ENCODE results near the gene C10orf105.

Gene C10orf105

GRCh38 chr10:71695502-71696476, 23.8 kb downstream of the C10orf105 start:
- Histone ChIP-seq H3K36me3 (ENCODE audit: control insufficient read depth in 2 of 2, insufficient read depth in 1 of 2, low read length in 2 of 2) (no peaks in the 10 kb centered on the region), H3K4me1 (ENCODE audit: control insufficient read depth, insufficient read depth, low read length) (no peaks in the 10 kb centered on the region), H3K9me3 (ENCODE audit: control insufficient read depth, insufficient read depth, low read depth, low read length) (no peaks in the 10 kb centered on the region), H3K4me3 (ENCODE audit: low read depth, low read length) (no peak overlapping the region), H3K27ac (ENCODE audit: extremely low read depth, low read depth, low read length) (no peak overlapping the region)
- no peak for TF ChIP-seq KLF8 (tag by site-specific recombination; IDR thresholded peaks at IDR 0.05)
- peak; percentile 57; the same call in 1 of the 2 replicates for TF ChIP-seq ZFHX2 (tag by site-specific recombination; conservative IDR thresholded peaks at IDR 0.05)
- no peak for TF ChIP-seq ZNF133 (tag by site-specific recombination; IDR thresholded peaks at IDR 0.05)
- peak; percentile 67; the same call in 1 of the 2 replicates for TF ChIP-seq ZSCAN16 (tag by site-specific recombination; IDR thresholded peaks at IDR 0.05)
- peak; percentile 71 for TF ChIP-seq EGR2 (tag by site-specific recombination; IDR thresholded peaks at IDR 0.05; ENCODE audit: low read depth)
- no peak for TF ChIP-seq ZNF302 (tag by site-specific recombination; IDR thresholded peaks at IDR 0.05; ENCODE audit: low read depth)
- peak; percentile 71 for TF ChIP-seq ZIC2 (tag by site-specific recombination; IDR thresholded peaks at IDR 0.05)
- no peak for TF ChIP-seq ZNF792 (tag by site-specific recombination; IDR thresholded peaks at IDR 0.05)
- peak; percentile 90 for TF ChIP-seq GLIS1 (tag by site-specific recombination; IDR thresholded peaks at IDR 0.05)
- CTCF ChIA-PET, result interaction anchor here (0.6 to 9.6 kb wide), 36 partner anchors 9 to 765 kb away, joined by 3 to 105 read pairs (median 5); partner anchors contain the start of genes SLC29A3 and VSIR
- POLR2A ChIA-PET, result interaction anchor here (1.1 kb wide), 1 partner anchor 319 kb away, joined by 3 read pairs; no protein-coding TSS in a partner anchor

- H3K4me3 ChIP-seq (ENCODE audit: low read depth, low read length), result no peak overlapping the region
- CTCF ChIA-PET, result interaction anchor here (0.6 to 9.6 kb wide), 5 partner anchors 13 to 378 kb away, joined by 3 to 105 read pairs (median 5); partner anchors contain the start of gene SLC29A3
Measured at GRCh38 chr10:71694567-71694968, 25.0 kb downstream of the C10orf105 start.

GRCh38 chr10:71694039-71694501, 25.5 kb downstream of the C10orf105 start:
- ChIA-PET CTCF (interaction anchor here (0.6 to 9.6 kb wide), 4 partner anchors 14 to 377 kb away, joined by 3 to 105 read pairs (median 31); partner anchors contain the start of gene SLC29A3), POLR2A (no interaction called here)
- TF ChIP-seq ZNF600 (tag by site-specific recombination; IDR thresholded peaks at IDR 0.05), result no peak
- no peak for TF ChIP-seq ZNF792 (tag by site-specific recombination; IDR thresholded peaks at IDR 0.05)
- TF ChIP-seq ZNF366 (tag by site-specific recombination; conservative IDR thresholded peaks at IDR 0.05), result 0 out of 2 replicates have a peak, but pooled peaks have one; percentile 25
- Histone ChIP-seq H3K4me3 (ENCODE audit: low read depth, low read length) (no peak overlapping the region), H3K36me3 (ENCODE audit: control insufficient read depth in 2 of 2, insufficient read depth in 1 of 2, low read length in 2 of 2) (no peaks in the 10 kb centered on the region), H3K27ac (ENCODE audit: extremely low read depth, low read depth, low read length) (no peak overlapping the region), H3K4me1 (ENCODE audit: control insufficient read depth, insufficient read depth, low read length) (no peaks in the 10 kb centered on the region), H3K9me3 (ENCODE audit: control insufficient read depth, insufficient read depth, low read depth, low read length) (no peaks in the 10 kb centered on the region)

More at GRCh38 chr10:71694567-71694968, 25.0 kb downstream of the C10orf105 start:
- TF ChIP-seq PRDM4 (tag by site-specific recombination; IDR thresholded peaks at IDR 0.05), result no peak
- TF ChIP-seq REPIN1 (tag by site-specific recombination; IDR thresholded peaks at IDR 0.05; ENCODE audit: low read depth), result no peak
- peak; percentile 33; the same call in 1 of the 2 replicates for TF ChIP-seq ZNF146 (tag by site-specific recombination; IDR thresholded peaks at IDR 0.05)
- TF ChIP-seq ZNF585B (tag by site-specific recombination; IDR thresholded peaks at IDR 0.05), result no peak
- no peak for TF ChIP-seq ZNF221 (tag by site-specific recombination; IDR thresholded peaks at IDR 0.05; ENCODE audit: borderline replicate concordance)
- TF ChIP-seq ZNF555 (tag by site-specific recombination; conservative IDR thresholded peaks at IDR 0.05), result no peak
- no peaks in the 10 kb centered on the region for H3K4me1 ChIP-seq (ENCODE audit: control insufficient read depth, insufficient read depth, low read length)
- H3K27ac ChIP-seq (ENCODE audit: extremely low read depth, low read depth, low read length), result no peak overlapping the region
- no peaks in the 10 kb centered on the region for H3K36me3 ChIP-seq (ENCODE audit: control insufficient read depth in 2 of 2, insufficient read depth in 1 of 2, low read length in 2 of 2)
- H3K9me3 ChIP-seq (ENCODE audit: control insufficient read depth, insufficient read depth, low read depth, low read length), result no peaks in the 10 kb centered on the region
- POLR2A ChIA-PET, result no interaction called here
